ENCODE data around the gene GRIN2C. TPM values are rescaled to one million over a fixed set of nuclear protein-coding genes. Genes with fewer than 3 reads are reported as not detected.

GRIN2C gene
- total RNA-seq, 1 experiment from 2014 or later: not detected

GRCh38 chr17:74816905-74817620 lies 42.6 kb downstream of the GRIN2C start:
- in situ Hi-C loops (cut with HindIII; ENCODE audit: low pct_unique_long_range_greater_than_20kb, low sequenced_read_pairs): no loop called here

GRCh38 chr17:74815550-74816370 lies 43.9 kb downstream of the GRIN2C start:
- in situ Hi-C loops (cut with HindIII; ENCODE audit: low pct_unique_long_range_greater_than_20kb, low sequenced_read_pairs): no loop called here
- peak; percentile 56 for DNase-seq (ENCODE audit: low read depth, low spot score)

More at GRCh38 chr17:74816905-74817620, 42.6 kb downstream of the GRIN2C start:
- DNase-seq (ENCODE audit: low read depth, low spot score): no peak

GRCh38 chr17:74815067-74815466 lies 44.6 kb downstream of the GRIN2C start:
- in situ Hi-C loops (cut with HindIII; ENCODE audit: low pct_unique_long_range_greater_than_20kb, low sequenced_read_pairs): no loop called here
- DNase-seq (ENCODE audit: low read depth, low spot score): no peak

GRCh38 chr17:74814453-74814852 lies 45.2 kb downstream of the GRIN2C start:
- in situ Hi-C loops (cut with HindIII; ENCODE audit: low pct_unique_long_range_greater_than_20kb, low sequenced_read_pairs): no loop called here
- DNase-seq (ENCODE audit: low read depth, low spot score): peak; percentile 38

GRCh38 chr17:74812109-74813009 lies 47.3 kb downstream of the GRIN2C start:
- in situ Hi-C loops (cut with HindIII; ENCODE audit: low pct_unique_long_range_greater_than_20kb, low sequenced_read_pairs): no loop called here

GRCh38 chr17:74810699-74811485 lies 48.8 kb downstream of the GRIN2C start:
- peak; percentile 90 for DNase-seq (ENCODE audit: low read depth, low spot score)
- in situ Hi-C loops (cut with HindIII; ENCODE audit: low pct_unique_long_range_greater_than_20kb, low sequenced_read_pairs): no loop called here

More at GRCh38 chr17:74812109-74813009, 47.3 kb downstream of the GRIN2C start:
- no peak for DNase-seq (ENCODE audit: low read depth, low spot score)

GRCh38 chr17:74808714-74809430 lies 50.8 kb downstream of the GRIN2C start:
- in situ Hi-C loops (cut with HindIII; ENCODE audit: low pct_unique_long_range_greater_than_20kb, low sequenced_read_pairs): no loop called here
- DNase-seq (ENCODE audit: low read depth, low spot score): no peak

GRCh38 chr17:74807925-74808324 lies 51.8 kb downstream of the GRIN2C start:
- DNase-seq (ENCODE audit: low read depth, low spot score): no peak
- in situ Hi-C loops (cut with HindIII; ENCODE audit: low pct_unique_long_range_greater_than_20kb, low sequenced_read_pairs): no loop called here

GRCh38 chr17:74807441-74807840 lies 52.2 kb downstream of the GRIN2C start:
- in situ Hi-C loops (cut with HindIII; ENCODE audit: low pct_unique_long_range_greater_than_20kb, low sequenced_read_pairs): no loop called here

GRCh38 chr17:74806334-74806733 lies 53.4 kb downstream of the GRIN2C start:
- DNase-seq (ENCODE audit: low read depth, low spot score): no peak
- in situ Hi-C loops (cut with HindIII; ENCODE audit: low pct_unique_long_range_greater_than_20kb, low sequenced_read_pairs): no loop called here

More at GRCh38 chr17:74807441-74807840, 52.2 kb downstream of the GRIN2C start:
- no peak for DNase-seq (ENCODE audit: low read depth, low spot score)

- in situ Hi-C loops (cut with HindIII; ENCODE audit: low pct_unique_long_range_greater_than_20kb, low sequenced_read_pairs): no loop called here
These were observed 54.1 kb downstream of the GRIN2C start for GRCh38 chr17:74805591-74805991.

GRCh38 chr17:74804683-74805082 lies 55.0 kb downstream of the GRIN2C start:
- no peak for DNase-seq (ENCODE audit: low read depth, low spot score)
- in situ Hi-C loops (cut with HindIII; ENCODE audit: low pct_unique_long_range_greater_than_20kb, low sequenced_read_pairs): no loop called here

More at GRCh38 chr17:74805591-74805991, 54.1 kb downstream of the GRIN2C start:
- DNase-seq (ENCODE audit: low read depth, low spot score): peak; percentile 28

- DNase-seq (ENCODE audit: low read depth, low spot score): no peak
- in situ Hi-C loops (cut with HindIII; ENCODE audit: low pct_unique_long_range_greater_than_20kb, low sequenced_read_pairs): no loop called here
These were observed 55.7 kb downstream of the GRIN2C start for GRCh38 chr17:74803971-74804370.

GRCh38 chr17:74803388-74803930 lies 56.2 kb downstream of the GRIN2C start:
- in situ Hi-C loops (cut with HindIII; ENCODE audit: low pct_unique_long_range_greater_than_20kb, low sequenced_read_pairs): no loop called here
- no peak for DNase-seq (ENCODE audit: low read depth, low spot score)

GRCh38 chr17:74801896-74802295 lies 57.8 kb downstream of the GRIN2C start:
- in situ Hi-C loops (cut with HindIII; ENCODE audit: low pct_unique_long_range_greater_than_20kb, low sequenced_read_pairs): no loop called here
- no peak for DNase-seq (ENCODE audit: low read depth, low spot score)

- in situ Hi-C loops (cut with HindIII; ENCODE audit: low pct_unique_long_range_greater_than_20kb, low sequenced_read_pairs): no loop called here
- DNase-seq (ENCODE audit: low read depth, low spot score): no peak
These were observed 59.2 kb downstream of the GRIN2C start for GRCh38 chr17:74800531-74800930.

Measured in SK-MEL-5 (cell line).